Measurements from ENCODE around the gene SH3RF1. TPM values are rescaled to one million over a fixed set of nuclear protein-coding genes. Genes with fewer than 3 reads are reported as not detected.

The SH3RF1 gene
- total RNA-seq, 1 donor = 57.8 TPM

GRCh38 chr4:169090484-169091215, 180.1 kb downstream of the SH3RF1 start:
- TF ChIP-seq, protein P1, sequence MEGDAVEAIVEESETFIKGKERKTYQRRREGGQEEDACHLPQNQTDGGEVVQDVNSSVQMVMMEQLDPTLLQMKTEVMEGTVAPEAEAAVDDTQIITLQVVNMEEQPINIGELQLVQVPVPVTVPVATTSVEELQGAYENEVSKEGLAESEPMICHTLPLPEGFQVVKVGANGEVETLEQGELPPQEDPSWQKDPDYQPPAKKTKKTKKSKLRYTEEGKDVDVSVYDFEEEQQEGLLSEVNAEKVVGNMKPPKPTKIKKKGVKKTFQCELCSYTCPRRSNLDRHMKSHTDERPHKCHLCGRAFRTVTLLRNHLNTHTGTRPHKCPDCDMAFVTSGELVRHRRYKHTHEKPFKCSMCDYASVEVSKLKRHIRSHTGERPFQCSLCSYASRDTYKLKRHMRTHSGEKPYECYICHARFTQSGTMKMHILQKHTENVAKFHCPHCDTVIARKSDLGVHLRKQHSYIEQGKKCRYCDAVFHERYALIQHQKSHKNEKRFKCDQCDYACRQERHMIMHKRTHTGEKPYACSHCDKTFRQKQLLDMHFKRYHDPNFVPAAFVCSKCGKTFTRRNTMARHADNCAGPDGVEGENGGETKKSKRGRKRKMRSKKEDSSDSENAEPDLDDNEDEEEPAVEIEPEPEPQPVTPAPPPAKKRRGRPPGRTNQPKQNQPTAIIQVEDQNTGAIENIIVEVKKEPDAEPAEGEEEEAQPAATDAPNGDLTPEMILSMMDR (IDR thresholded peaks at IDR 0.05; ENCODE audit: insufficient read depth, low read length) = no peak
- DNase-seq (ENCODE audit: low read depth) = no peak
- H3K4me3 ChIP-seq (ENCODE audit: low read depth, low read length) = no peak overlapping the region

GRCh38 chr4:169089004-169089403, 181.8 kb downstream of the SH3RF1 start:
- H3K4me3 ChIP-seq (ENCODE audit: low read depth, low read length) = no peak overlapping the region
- DNase-seq (ENCODE audit: low read depth) = no peak
- TF ChIP-seq, protein P1 (IDR thresholded peaks at IDR 0.05; ENCODE audit: insufficient read depth, low read length) = no peak

GRCh38 chr4:169084954-169085353, 185.8 kb downstream of the SH3RF1 start:
- TF ChIP-seq, protein P1 (IDR thresholded peaks at IDR 0.05; ENCODE audit: insufficient read depth, low read length) = no peak
- DNase-seq (ENCODE audit: low read depth) = no peak
- H3K4me3 ChIP-seq (ENCODE audit: low read depth, low read length) = no peak overlapping the region

DNA sequence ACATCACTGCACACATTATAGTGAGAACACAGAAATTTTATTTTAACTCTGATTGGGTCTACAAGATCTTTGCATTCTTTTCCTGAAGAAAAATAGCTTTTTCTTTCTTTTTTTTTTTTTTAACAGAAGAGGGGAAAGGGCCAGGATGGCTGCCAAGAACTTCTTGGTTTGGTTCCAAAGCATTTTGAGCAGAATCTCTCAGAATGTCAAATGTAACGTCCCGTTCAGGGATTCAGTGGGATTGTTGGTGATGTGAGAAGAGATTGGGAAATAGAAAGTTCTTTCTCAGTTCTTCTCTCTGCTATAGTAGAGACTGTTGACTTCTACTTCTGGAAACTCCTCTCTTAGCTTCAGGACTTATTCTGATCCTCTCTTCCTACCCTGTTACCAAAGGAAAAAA, 189.8 kb downstream of the SH3RF1 start:
- no peak overlapping the region for H3K4me3 ChIP-seq (ENCODE audit: low read depth, low read length)
- TF ChIP-seq, protein P1 (IDR thresholded peaks at IDR 0.05; ENCODE audit: insufficient read depth, low read length) = no peak
- DNase-seq (ENCODE audit: low read depth) = peak; percentile 91

DNA sequence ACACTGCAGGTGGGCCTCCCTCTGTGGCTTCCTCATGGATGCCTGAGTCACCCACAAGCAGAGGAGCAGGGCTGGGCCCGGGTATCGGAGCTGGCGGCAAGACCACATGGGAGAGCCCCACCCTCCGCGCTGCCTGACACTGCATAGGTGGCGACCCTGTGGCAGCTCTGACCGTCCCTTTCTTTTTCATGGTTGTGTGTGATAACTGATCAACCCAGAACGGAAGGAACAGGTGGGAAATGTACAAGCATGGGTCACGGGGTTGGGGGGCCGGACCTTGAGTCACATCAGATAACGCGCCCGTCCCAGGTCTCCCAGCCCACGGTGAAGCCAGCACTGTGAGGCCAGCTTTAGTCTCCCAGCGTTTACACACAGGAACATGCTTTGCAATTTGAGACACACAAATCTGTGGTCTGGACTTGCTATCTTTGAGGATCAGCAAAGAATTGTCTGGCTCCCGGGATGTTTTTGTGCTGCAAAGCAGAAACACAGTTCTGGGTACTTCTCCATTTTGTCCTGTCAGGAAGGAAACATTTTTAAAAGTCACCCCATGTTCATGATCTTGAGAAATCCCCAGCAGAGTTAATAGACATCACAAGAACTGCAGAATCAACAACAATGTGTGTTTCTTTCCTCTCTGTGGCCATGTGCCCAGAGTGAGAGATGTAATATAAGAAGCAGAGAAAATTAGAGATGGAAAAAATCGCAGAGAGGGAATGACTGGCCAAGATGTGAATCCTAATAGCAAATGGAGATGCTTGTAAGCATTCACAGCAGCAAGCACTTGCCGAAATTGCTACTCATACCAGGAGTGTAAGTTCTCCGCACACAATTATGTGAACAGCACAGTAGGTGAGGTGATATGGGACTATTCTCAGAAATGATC, 190.6 kb downstream of the SH3RF1 start:
- TF ChIP-seq, protein P1 (IDR thresholded peaks at IDR 0.05; ENCODE audit: insufficient read depth, low read length) = no peak
- peak; percentile 86 for DNase-seq (ENCODE audit: low read depth)
- H3K4me3 ChIP-seq (ENCODE audit: low read depth, low read length) = peak overlapping the region; percentile 29

DNA sequence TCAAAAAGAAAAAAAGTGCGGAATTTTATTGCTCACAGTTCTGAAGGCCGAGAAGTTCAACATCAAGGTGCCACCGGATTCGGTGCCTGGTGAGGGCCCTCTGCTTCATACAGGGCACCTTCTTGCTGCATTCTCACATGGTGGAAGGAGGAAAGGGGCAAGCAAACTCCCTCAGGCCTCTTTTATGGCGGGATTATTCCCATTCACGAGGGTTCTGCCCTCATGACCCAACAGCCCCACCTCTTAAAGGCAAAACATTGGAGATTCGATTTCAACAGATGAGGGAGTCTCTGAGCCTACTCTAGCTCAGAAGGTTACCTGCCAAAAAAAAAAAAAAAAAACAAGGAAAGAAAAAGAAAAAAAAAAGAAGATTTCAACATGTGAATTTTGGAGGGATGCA, 196.6 kb downstream of the SH3RF1 start:
- no peak for DNase-seq (ENCODE audit: low read depth)
- TF ChIP-seq, protein P1 (IDR thresholded peaks at IDR 0.05; ENCODE audit: insufficient read depth, low read length) = no peak
- no peak overlapping the region for H3K4me3 ChIP-seq (ENCODE audit: low read depth, low read length)
